ENCODE results near the gene CPT1A.

The CPT1A gene

GRCh38 chr11:68715456-68716122 is 126.1 kb downstream of the CPT1A start:
- in situ Hi-C loops (cut with HindIII; ENCODE audit: low pct_unique_long_range_greater_than_20kb, low sequenced_read_pairs), result no loop called here
- TF ChIP-seq JUND (IDR thresholded peaks at IDR 0.05; ENCODE audit: low read depth), result no peak
- no peak for DNase-seq (ENCODE audit: low read depth in 1 of 2, low spot score in 1 of 2)

DNA sequence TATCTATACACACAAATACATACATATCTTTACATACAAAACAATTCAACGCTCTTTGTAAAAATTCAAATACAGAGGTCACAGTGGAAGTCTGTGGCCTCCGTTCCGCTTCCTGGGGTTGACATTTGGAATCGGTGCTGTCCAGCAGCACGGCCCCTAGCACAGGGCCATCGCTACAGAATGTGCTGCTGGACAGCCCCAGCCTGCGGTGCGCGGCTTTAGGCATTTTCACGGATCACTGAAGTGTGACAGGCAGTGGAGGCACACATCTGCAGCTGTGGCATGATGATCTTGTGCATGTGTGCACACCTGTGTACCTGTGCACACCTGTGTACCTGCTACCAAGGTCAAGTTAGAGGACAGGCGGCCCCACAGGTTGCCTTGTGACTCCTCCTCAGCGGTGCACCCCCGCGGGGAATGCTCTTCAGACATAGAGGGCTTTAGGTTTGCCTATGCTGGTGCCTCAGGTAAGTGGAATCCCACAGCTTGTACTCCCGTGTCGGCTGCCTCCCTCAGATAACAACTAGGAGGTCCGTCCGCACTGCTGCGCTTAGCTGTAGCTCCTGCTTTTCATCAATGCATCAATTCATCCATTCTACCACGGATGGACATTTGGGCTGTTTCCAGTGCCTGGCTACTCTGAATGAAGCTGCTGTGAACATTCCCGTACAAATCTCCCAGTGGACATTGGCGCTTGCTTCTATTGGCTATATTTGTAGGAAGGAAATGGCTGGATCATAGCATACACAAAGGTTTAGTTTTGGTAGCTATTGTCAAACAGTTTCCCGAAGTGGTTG is 127.5 kb downstream of the CPT1A start:
- TF ChIP-seq JUND (IDR thresholded peaks at IDR 0.05; ENCODE audit: low read depth), result no peak
- in situ Hi-C loops (cut with HindIII; ENCODE audit: low pct_unique_long_range_greater_than_20kb, low sequenced_read_pairs), result no loop called here
- no peak for DNase-seq (ENCODE audit: low read depth in 1 of 2, low spot score in 1 of 2)

DNA sequence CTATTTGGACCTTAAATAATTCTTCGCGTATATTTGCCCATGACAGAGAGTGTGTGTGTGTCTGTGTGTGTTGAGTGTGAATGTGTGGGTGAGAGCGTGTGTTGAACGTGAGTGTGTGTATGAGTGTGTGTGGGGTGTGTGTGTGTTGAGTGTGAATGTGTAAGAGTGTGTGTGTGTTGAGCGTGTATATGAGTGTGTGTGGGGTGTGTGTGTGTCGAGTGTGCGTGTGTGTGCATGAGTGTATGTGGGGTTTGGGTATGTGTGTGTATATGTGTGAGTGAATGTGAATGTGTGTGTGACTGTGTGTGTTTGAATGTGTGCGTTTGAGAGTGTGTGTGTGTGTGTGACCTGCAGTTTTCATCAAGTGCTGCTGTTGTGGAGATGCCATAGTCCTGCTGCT is 130.6 kb downstream of the CPT1A start:
- DNase-seq (ENCODE audit: low read depth in 1 of 2, low spot score in 1 of 2), result no peak
- in situ Hi-C loops (cut with HindIII; ENCODE audit: low pct_unique_long_range_greater_than_20kb, low sequenced_read_pairs), result no loop called here

GRCh38 chr11:68710409-68710808 is 131.3 kb downstream of the CPT1A start:
- DNase-seq (ENCODE audit: low read depth in 1 of 2, low spot score in 1 of 2), result no peak
- in situ Hi-C loops (cut with HindIII; ENCODE audit: low pct_unique_long_range_greater_than_20kb, low sequenced_read_pairs), result no loop called here
- no peak for TF ChIP-seq JUND (IDR thresholded peaks at IDR 0.05; ENCODE audit: low read depth)

More for the DNA sequence above, 130.6 kb downstream of the CPT1A start:
- no peak for TF ChIP-seq JUND (IDR thresholded peaks at IDR 0.05; ENCODE audit: low read depth)

GRCh38 chr11:68709062-68709461 is 132.7 kb downstream of the CPT1A start:
- in situ Hi-C loops (cut with HindIII; ENCODE audit: low pct_unique_long_range_greater_than_20kb, low sequenced_read_pairs), result no loop called here
- no peak for TF ChIP-seq JUND (IDR thresholded peaks at IDR 0.05; ENCODE audit: low read depth)
- DNase-seq (ENCODE audit: low read depth in 1 of 2, low spot score in 1 of 2), result no peak

DNA sequence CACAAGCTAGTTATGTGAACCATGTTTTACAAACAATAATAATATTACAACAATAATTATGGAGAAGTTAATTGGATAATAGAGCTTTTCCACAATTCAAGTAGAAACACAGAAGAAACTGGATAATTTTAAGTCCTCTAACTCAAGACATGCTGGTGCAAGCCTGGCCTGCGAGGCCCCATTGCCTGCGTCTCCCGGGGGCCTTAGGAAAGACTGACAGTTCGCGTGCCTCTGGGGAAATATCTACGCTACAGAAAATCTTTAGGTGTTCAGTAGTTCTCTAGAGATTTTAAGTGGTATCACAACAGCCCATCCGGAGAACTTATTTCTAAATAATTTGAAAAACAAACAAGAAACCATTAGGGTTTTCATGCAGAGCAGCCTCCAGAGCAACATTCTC is 134.2 kb downstream of the CPT1A start:
- TF ChIP-seq JUND (IDR thresholded peaks at IDR 0.05; ENCODE audit: low read depth), result no peak
- in situ Hi-C loops (cut with HindIII; ENCODE audit: low pct_unique_long_range_greater_than_20kb, low sequenced_read_pairs), result no loop called here
- no peak for DNase-seq (ENCODE audit: low read depth in 1 of 2, low spot score in 1 of 2)

- no peak for TF ChIP-seq JUND (IDR thresholded peaks at IDR 0.05; ENCODE audit: low read depth)
- in situ Hi-C loops (cut with HindIII; ENCODE audit: low pct_unique_long_range_greater_than_20kb, low sequenced_read_pairs), result no loop called here
- DNase-seq (ENCODE audit: low read depth in 1 of 2, low spot score in 1 of 2), result no peak
These were observed 136.8 kb downstream of the CPT1A start for GRCh38 chr11:68704887-68705286.

Measured in T47D (cell line).